ENCODE measurements around the gene GAS2L3.

- TF ChIP-seq CTCF (conservative IDR thresholded peaks at IDR 0.05 in 1 of 2, IDR thresholded peaks at IDR 0.05 in 1 of 2; ENCODE audit: extremely low read depth in 1 of 2, insufficient read depth in 1 of 2, low read depth in 1 of 2, low read length in 2 of 2) (no peak), EZH2 (IDR thresholded peaks at IDR 0.05; ENCODE audit: borderline replicate concordance, low read length) (no peak)
Observed at GRCh38 chr12:100671396-100672074, 98.1 kb downstream of the GAS2L3 start.

All from mammary epithelial cell (primary cell).